ENCODE results near the gene CDCA3.

DNA sequence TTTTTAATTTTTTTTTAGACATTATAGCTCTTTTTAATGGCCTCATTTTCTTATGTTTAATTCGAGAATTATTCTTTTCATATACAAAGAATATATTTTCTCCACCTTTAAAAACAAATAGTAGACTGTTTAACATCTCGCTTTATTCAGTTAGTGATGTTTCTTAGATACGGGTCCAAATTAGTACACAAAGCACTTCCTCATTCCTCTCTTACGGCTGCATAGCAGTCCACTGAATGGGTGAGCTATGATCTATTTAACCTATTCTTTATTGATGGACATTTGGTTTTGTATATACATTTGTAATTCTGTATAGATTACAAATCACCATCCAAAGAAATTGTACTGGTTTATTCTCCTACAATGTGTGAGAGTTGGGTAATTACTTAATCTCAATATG is 37.7 kb downstream of the CDCA3 start:
- TF ChIP-seq, protein P1, sequence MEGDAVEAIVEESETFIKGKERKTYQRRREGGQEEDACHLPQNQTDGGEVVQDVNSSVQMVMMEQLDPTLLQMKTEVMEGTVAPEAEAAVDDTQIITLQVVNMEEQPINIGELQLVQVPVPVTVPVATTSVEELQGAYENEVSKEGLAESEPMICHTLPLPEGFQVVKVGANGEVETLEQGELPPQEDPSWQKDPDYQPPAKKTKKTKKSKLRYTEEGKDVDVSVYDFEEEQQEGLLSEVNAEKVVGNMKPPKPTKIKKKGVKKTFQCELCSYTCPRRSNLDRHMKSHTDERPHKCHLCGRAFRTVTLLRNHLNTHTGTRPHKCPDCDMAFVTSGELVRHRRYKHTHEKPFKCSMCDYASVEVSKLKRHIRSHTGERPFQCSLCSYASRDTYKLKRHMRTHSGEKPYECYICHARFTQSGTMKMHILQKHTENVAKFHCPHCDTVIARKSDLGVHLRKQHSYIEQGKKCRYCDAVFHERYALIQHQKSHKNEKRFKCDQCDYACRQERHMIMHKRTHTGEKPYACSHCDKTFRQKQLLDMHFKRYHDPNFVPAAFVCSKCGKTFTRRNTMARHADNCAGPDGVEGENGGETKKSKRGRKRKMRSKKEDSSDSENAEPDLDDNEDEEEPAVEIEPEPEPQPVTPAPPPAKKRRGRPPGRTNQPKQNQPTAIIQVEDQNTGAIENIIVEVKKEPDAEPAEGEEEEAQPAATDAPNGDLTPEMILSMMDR (IDR thresholded peaks at IDR 0.05) = no peak
- no peak for TF ChIP-seq EZH2 (IDR thresholded peaks at IDR 0.05; ENCODE audit: borderline replicate concordance, insufficient read depth, low read depth, low read length, poor library complexity, severe bottlenecking)

Data from B cell (primary cell).